Muscle layer of duodenum (tissue), 2 donors: ENCODE results near the gene MAGEA4.

Source experiments
- H3K27ac ChIP-seq: one replicate; pipeline ENCODE4 v1.7.0; 2013; ENCODE audit warnings: mild to moderate bottlenecking, low read length
- H3K27me3 ChIP-seq: one replicate; pipeline ENCODE4 v1.7.0; 2013; ENCODE audit warnings: low read depth, mild to moderate bottlenecking, control low read depth, low read length
- H3K36me3 ChIP-seq, 2 donors: one replicate each; pipeline ENCODE4 v1.7.0; 2013; ENCODE audit warnings: low read length in 2 of 2, control low read depth in 1 of 2, mild to moderate bottlenecking in 1 of 2; ENCODE audit not compliant: insufficient read depth in 2 of 2, control insufficient read depth in 1 of 2
- H3K4me1 ChIP-seq, 2 donors: one replicate each; pipeline ENCODE4 v1.7.0; 2013; ENCODE audit warnings: low read length in 2 of 2, mild to moderate bottlenecking in 2 of 2, control low read depth in 1 of 2, moderate library complexity in 1 of 2; ENCODE audit not compliant: insufficient read depth in 2 of 2, control insufficient read depth in 1 of 2
- H3K4me3 ChIP-seq, 2 donors: one replicate each; pipeline ENCODE4 v1.7.0; 2013; ENCODE audit warnings: low read length in 2 of 2, low read depth in 1 of 2, mild to moderate bottlenecking in 1 of 2
- H3K9me3 ChIP-seq, 2 donors: one replicate each; pipeline ENCODE4 v1.7.0; 2013; ENCODE audit warnings: low read length in 2 of 2, control low read depth in 1 of 2, mild to moderate bottlenecking in 1 of 2; ENCODE audit not compliant: control insufficient read depth in 1 of 2
- donor health status: healthy.

Gene MAGEA4, protein sequence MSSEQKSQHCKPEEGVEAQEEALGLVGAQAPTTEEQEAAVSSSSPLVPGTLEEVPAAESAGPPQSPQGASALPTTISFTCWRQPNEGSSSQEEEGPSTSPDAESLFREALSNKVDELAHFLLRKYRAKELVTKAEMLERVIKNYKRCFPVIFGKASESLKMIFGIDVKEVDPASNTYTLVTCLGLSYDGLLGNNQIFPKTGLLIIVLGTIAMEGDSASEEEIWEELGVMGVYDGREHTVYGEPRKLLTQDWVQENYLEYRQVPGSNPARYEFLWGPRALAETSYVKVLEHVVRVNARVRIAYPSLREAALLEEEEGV

DNA sequence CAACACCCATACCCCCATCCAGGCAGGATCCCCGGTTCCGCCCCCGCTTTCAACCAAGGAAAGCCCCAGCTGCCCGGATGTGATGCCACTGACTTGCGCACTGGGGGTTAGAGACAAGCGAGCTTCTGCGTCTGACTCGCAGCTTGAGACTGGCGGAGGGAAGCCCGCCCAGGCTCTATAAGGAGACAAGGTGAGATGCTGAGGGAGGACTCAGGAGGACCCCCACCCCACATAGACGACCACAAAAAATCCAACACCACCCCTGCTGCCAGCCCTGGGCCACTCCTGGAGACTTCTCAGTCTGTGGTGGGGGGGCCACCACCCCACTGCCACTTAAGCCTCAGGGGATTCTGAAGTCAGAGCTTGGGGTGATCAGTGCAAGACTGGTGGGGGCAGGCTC lies at the start of gene MAGEA4:
Gene MAGEA4, plus strand, starts transcription at position 110 of the 400 bp plus-strand sequence. CDS start 10,776 bp downstream, outside the sequence.
- no peaks in the 10 kb centered on the region for H3K4me1 ChIP-seq
- no peaks in the 10 kb centered on the region for H3K9me3 ChIP-seq
- no peaks in the 10 kb centered on the region for H3K36me3 ChIP-seq

DNA sequence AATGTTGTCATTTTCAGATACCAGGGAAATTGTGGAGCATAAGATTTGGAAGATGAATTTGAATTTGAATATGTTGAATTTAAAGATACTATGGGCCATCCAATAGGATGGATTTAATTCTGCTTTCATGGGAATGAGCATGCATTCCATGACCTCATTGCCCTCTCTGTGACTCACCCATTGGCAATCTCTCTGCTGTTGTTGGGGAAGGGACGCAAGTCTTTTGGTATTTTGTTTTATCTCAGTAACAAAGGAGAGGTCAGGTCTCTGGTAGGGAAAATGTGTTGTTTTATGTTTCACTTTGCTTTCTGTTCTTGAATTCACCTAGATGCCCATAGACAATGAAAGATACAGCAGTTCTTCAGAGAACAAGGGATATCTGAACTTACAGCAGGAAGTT lies 42.1 kb upstream of the MAGEA4 start:
- Histone ChIP-seq H3K36me3 (no peaks in the 10 kb centered on the region), H3K27ac (no peak overlapping the region), H3K9me3 (no peaks in the 10 kb centered on the region), H3K4me3 (no peak overlapping the region), H3K27me3 (no peaks in the 10 kb centered on the region), H3K4me1 (no peaks in the 10 kb centered on the region)

More for the DNA sequence above, at the start of gene MAGEA4:
- Histone ChIP-seq H3K27me3 (no peaks in the 10 kb centered on the region), H3K27ac (no peak within 1 kb of the TSS), H3K4me3 (no peak within 1 kb of the TSS)

DNA sequence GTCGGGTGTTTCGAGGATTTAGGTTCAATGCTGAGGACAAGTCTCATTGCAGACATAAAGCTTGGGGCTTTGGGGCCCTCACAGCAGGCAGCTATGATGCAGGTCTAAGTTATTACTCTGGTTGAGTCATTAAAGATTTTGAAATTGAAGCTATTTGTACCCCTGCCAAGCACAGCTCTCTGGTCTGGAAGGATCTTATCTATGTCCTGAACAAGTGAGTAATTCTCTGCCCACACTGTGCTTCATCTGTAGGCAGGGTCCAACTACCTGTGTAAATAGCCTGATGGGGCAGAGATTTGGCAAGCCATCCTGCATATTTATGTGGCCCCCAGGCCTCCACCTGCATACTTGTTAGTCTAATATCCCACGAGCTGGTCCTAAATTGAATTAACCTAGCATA lies 41.4 kb upstream of the MAGEA4 start:
- Histone ChIP-seq H3K9me3 (no peaks in the 10 kb centered on the region), H3K27ac (no peak overlapping the region)

DNA sequence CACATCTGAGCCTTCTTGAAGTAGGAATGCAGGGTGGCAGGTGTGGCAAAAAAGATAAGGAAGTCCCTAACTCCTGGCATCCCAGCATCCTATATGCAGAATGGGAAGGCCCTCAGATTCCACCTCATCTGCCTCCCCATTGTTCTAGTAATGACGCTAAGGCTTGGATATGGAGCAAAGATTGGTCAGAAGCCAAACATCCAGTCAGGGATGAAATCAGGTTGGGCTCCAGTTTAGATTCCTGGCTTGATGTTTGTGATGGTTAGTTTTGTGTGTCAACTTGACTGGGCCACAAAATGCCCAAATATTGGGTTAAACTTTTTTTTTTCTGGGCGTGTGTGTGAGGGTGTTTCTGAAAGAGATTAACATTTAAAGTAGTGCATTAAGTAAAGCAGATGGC lies 39.6 kb upstream of the MAGEA4 start:
- Histone ChIP-seq H3K9me3 (no peaks in the 10 kb centered on the region), H3K36me3 (no peaks in the 10 kb centered on the region), H3K27ac (no peak overlapping the region), H3K27me3 (no peaks in the 10 kb centered on the region), H3K4me1 (no peaks in the 10 kb centered on the region), H3K4me3 (no peak overlapping the region)

More for the DNA sequence above, 41.4 kb upstream of the MAGEA4 start:
- Histone ChIP-seq H3K27me3 (no peaks in the 10 kb centered on the region), H3K36me3 (no peaks in the 10 kb centered on the region), H3K4me3 (no peak overlapping the region), H3K4me1 (no peaks in the 10 kb centered on the region)

DNA sequence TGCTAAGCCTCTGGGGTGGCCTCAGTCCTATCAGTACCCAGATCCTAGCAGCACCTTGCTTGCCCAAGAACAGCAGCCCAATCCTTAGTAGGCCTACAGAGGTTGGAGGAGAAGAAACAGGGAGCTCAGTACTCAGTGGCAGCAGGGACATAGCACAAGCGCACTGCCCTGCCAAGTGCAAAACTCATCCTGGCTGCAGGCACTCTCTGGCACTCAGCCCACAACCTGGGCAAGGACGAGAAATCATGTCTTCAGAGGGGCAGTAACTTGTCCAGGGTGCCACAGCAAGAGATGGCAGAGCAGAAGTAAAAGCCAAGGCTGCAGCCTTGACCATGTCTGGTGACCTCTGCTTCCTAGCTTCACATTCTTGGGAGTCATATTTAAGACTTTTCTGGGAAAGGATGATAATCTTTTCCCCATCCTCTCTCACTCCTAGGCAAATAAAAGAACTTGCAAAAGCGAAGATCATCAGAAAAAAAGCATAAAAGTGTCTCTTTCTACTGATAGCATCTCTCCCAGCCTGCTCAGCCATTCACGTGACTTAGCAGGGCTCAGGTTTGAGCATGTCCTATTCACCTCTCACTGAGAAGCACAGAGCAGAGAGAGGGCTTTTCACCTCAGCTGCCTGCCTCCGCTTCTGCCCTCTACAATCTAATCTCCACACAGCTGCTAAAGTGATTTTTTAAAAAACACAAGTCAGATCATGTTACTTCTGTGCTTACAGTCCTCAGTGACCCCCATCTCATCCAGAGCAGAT lies 37.2 kb upstream of the MAGEA4 start:
- Histone ChIP-seq H3K27ac (no peak overlapping the region), H3K4me1 (no peaks in the 10 kb centered on the region), H3K4me3 (no peak overlapping the region), H3K36me3 (no peaks in the 10 kb centered on the region), H3K27me3 (no peaks in the 10 kb centered on the region), H3K9me3 (no peaks in the 10 kb centered on the region)

DNA sequence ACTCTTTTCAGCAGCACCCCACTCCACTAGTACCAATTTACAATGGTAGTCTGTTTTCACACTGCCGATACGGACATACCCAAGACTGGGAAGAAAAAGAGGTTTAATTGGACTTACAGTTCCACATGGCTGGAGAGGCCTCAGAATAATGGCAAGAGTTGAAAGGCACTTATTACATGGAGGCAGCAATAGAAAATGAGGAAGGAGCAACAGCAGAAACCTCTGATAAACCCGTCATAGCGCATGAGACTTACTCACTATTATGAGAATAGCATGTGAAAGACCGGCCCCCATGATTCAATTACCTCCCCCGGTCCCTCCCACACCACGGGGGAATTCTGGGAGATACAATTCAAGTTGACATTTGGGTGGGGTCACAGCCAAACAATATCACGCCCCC lies 34.1 kb upstream of the MAGEA4 start:
- Histone ChIP-seq H3K36me3 (no peaks in the 10 kb centered on the region), H3K9me3 (no peaks in the 10 kb centered on the region), H3K4me1 (no peaks in the 10 kb centered on the region), H3K27me3 (no peaks in the 10 kb centered on the region), H3K27ac (no peak overlapping the region), H3K4me3 (no peak overlapping the region)

DNA sequence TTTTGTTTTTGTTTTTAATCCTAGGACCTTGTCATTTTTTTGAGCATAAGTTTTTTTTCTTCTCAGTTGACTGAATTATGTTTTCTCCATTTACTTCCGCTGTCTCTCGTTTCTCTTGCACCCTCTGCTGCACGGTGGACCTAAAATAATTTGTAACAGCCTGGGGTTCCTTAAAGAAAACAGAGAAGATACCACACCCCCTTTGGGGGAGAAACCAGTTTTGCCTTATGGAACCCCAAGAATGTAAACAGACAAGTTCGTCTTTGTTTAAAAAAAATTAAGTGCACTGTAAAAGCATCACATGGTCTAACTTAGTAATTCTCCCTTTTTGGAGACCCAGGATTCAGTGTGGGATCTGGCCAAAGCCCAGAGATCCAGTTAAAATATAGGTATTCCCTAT lies 32.8 kb upstream of the MAGEA4 start:
- Histone ChIP-seq H3K9me3 (no peaks in the 10 kb centered on the region), H3K4me3 (no peak overlapping the region), H3K4me1 (no peaks in the 10 kb centered on the region), H3K27ac (no peak overlapping the region), H3K36me3 (no peaks in the 10 kb centered on the region), H3K27me3 (no peaks in the 10 kb centered on the region)

DNA sequence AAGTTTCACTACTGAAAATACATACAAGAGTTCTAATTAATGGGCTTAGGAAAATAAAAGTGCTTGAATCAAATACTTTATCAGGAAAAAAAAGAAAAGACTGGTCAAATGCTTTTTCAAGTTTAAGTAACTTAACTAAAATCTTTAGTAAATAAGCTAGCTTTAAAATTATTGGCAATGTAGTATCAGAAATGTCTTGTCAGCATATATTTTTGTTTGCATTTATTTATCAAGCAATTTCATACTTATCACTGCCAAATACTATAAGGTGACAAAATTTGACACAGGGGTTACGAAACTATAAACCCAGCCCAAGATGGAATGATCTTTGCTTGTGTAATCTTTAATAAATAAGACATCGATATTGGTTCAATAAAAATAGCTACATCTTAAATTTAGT lies 31.8 kb upstream of the MAGEA4 start:
- Histone ChIP-seq H3K4me3 (no peak overlapping the region), H3K9me3 (no peaks in the 10 kb centered on the region), H3K4me1 (no peaks in the 10 kb centered on the region), H3K36me3 (no peaks in the 10 kb centered on the region), H3K27me3 (no peaks in the 10 kb centered on the region), H3K27ac (no peak overlapping the region)

DNA sequence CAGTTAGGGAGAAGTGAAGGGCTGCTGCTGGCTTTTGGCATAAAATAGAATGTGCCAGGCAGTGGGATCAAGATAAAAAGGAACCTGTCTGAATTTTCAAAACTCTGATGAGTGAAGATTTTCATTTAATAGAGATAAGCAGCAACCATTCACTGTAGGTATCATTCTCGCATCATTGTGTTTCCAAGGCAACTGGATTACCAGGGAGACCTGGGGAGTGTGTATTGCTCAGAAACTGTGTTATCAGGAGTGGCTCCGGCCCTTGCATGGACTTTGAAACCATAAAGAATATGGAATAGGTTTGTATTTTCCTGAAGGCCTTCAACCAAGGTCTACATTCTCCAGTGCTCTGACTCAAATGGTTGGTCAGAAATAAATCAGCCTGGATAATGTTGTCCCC lies 23.3 kb upstream of the MAGEA4 start:
- H3K4me3 ChIP-seq, result no peak overlapping the region
- H3K27ac ChIP-seq, result no peak overlapping the region
- H3K9me3 ChIP-seq, result no peaks in the 10 kb centered on the region
- no peaks in the 10 kb centered on the region for H3K36me3 ChIP-seq
- H3K4me1 ChIP-seq, result no peaks in the 10 kb centered on the region
- no peaks in the 10 kb centered on the region for H3K27me3 ChIP-seq

DNA sequence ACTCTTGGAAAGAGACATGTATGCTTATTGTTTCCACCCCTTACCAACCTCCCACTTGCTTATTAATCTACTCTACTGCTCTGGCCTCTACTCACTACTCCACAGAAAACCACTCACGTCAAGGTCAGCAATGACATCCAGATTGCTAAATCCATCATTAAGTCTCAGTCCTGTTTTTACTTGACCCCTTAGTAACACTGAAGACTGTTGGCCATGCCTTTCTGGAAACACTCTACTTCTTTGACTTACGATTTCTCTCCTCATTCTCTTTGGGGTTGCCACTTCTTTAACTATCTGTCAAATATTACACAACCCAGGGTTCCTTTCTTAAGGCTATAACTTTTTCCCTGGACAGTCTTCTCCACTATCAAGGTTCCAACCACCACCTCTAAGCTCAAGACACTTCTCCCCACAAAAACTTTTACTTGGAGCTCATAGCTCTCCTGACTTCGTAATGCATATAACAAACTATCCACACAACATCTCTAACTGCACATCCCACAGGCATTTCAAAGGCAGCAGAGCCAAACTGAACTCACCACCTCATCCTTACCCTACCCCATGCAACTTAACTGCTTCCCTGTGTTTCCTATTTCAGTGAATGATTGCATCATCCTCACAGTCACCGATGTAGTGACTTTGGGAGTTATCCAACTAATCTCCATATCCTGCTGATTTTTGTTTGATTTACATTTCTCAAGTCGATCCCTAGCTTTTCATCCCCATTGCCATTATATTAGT lies 15.8 kb upstream of the MAGEA4 start:
- H3K4me3 ChIP-seq, result no peak overlapping the region
- H3K27me3 ChIP-seq, result no peaks in the 10 kb centered on the region
- H3K36me3 ChIP-seq, result no peaks in the 10 kb centered on the region
- H3K27ac ChIP-seq, result no peak overlapping the region
- H3K4me1 ChIP-seq, result no peaks in the 10 kb centered on the region
- H3K9me3 ChIP-seq, result no peaks in the 10 kb centered on the region

DNA sequence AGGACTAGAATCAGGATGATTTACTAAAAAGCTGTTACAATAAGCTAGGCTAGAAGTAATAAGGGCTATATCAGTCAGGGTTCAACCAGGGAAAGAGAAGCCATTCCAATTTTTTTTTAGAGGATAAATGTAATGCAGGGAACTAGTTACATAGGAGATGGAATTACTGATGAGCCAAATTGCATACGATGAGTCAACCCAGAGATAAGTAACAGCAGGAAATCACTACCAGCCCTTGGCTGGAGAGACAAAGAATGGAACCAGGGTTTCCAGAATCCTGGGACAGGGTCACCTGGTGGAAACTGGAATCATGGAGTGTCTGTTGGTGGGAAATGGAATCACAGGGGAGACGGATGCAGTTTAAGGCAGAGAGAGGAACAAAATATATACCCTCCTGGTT lies 13.1 kb upstream of the MAGEA4 start:
- Histone ChIP-seq H3K27ac (no peak overlapping the region), H3K9me3 (no peaks in the 10 kb centered on the region), H3K27me3 (no peaks in the 10 kb centered on the region), H3K36me3 (no peaks in the 10 kb centered on the region), H3K4me1 (no peaks in the 10 kb centered on the region), H3K4me3 (no peak overlapping the region)
